ENCODE measurements around the gene NCKIPSD. TPM values are rescaled to one million over a fixed set of nuclear protein-coding genes. Genes with fewer than 3 reads are reported as not detected.

NCKIPSD gene
- total RNA-seq, 6 experiments from 2014 or later, result 20.5 to 27.3 (median 23.0) TPM

DNA sequence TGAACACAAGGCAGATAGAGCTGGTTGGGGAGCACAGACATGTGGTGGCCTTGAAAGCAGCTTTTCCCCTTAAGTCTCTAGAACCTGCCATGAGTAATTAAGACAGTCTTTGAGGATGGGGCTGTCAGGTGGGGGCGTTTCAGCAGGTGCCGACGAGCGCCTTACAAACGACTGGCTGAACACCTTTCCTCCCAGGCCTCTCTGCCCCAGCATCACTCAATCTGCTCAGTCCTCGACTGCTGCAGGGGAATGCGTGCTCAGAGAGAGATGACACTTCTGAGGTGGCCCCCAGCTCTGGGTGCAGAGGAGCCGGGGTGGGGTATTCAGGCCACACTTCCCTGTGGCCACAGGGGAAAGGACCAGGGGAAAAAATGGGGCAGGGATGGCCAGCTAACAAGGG, 8.1 kb upstream of the NCKIPSD start:
- Mint-ChIP-seq H3K9me3 (no peaks in the 10 kb centered on the region), H3K27me3 (ENCODE audit: insufficient read depth) (peaks cover 4% of the 10 kb centered on the region; the same call in 1 of the 2 replicates), H3K27ac (peak overlapping the region; percentile 97), H3K36me3 (ENCODE audit: low read depth) (peaks cover 33% of the 10 kb centered on the region), H3K4me3 (peak overlapping the region; percentile 50; the same call in 1 of the 2 replicates), H3K4me1 (ENCODE audit: low read depth) (peaks cover 42% of the 10 kb centered on the region)
- no peak for DNase-seq
- TF ChIP-seq, protein P1, sequence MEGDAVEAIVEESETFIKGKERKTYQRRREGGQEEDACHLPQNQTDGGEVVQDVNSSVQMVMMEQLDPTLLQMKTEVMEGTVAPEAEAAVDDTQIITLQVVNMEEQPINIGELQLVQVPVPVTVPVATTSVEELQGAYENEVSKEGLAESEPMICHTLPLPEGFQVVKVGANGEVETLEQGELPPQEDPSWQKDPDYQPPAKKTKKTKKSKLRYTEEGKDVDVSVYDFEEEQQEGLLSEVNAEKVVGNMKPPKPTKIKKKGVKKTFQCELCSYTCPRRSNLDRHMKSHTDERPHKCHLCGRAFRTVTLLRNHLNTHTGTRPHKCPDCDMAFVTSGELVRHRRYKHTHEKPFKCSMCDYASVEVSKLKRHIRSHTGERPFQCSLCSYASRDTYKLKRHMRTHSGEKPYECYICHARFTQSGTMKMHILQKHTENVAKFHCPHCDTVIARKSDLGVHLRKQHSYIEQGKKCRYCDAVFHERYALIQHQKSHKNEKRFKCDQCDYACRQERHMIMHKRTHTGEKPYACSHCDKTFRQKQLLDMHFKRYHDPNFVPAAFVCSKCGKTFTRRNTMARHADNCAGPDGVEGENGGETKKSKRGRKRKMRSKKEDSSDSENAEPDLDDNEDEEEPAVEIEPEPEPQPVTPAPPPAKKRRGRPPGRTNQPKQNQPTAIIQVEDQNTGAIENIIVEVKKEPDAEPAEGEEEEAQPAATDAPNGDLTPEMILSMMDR (IDR thresholded peaks at IDR 0.05), result no peak

DNA sequence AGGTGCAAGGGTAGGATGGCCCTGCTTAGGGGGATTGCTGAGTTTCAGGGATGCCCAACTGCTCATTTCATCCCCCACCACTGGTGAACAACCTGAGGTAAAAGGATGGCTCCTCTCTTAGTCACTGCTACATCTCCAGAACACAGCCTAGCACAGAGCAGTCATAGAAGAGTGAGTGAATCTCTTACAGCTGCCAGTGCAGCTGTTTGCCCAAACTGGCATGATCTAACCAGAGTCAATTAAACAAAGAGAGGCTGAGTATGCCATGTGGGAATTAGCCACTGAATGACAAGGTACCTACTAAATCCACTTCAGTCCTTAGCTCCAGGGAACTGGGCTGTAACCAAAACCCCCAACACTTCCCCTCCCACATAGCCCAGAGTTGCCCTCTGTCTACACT, 6.8 kb upstream of the NCKIPSD start:
- TF ChIP-seq, protein P1 (IDR thresholded peaks at IDR 0.05), result no peak
- Mint-ChIP-seq H3K36me3 (ENCODE audit: low read depth) (peaks cover 31% of the 10 kb centered on the region), H3K27ac (peak overlapping the region; percentile 97), H3K4me3 (no peak overlapping the region), H3K9me3 (no peaks in the 10 kb centered on the region), H3K4me1 (ENCODE audit: low read depth) (peaks cover 42% of the 10 kb centered on the region), H3K27me3 (ENCODE audit: insufficient read depth) (peaks cover 4% of the 10 kb centered on the region; the same call in 1 of the 2 replicates)
- no peak for DNase-seq

- H3K4me1 Mint-ChIP-seq (ENCODE audit: low read depth), result peaks cover 43% of the 10 kb centered on the region
- H3K27ac Mint-ChIP-seq, result no peak overlapping the region
- H3K4me3 Mint-ChIP-seq, result no peak overlapping the region
- H3K27me3 Mint-ChIP-seq (ENCODE audit: insufficient read depth), result peaks cover 4% of the 10 kb centered on the region; the same call in 1 of the 2 replicates
- TF ChIP-seq, protein P1 (IDR thresholded peaks at IDR 0.05), result no peak
- DNase-seq, result no peak
- H3K36me3 Mint-ChIP-seq (ENCODE audit: low read depth), result peaks cover 25% of the 10 kb centered on the region
- H3K9me3 Mint-ChIP-seq, result no peaks in the 10 kb centered on the region
Observed at GRCh38 chr3:48690846-48691458, 5.2 kb upstream of the NCKIPSD start.

DNA sequence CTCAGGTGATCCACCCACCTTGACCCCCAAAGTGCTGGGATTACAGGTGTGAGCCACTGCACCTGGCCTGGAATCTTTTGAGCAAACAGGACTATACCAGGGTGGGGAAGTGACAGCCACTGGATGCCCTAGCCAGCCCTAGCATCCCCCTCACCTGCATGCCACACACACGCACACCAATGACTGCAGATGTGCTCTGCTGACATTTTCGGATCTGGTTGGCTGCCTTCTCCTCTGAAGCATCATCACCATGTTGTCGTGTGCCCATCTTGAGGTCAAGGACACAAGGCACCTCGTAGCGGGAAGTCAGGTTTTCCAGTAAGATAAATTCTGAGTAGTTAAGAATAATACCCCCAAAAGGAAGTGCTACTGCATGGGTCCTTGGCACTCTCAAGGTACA, 3.7 kb upstream of the NCKIPSD start:
- TF ChIP-seq, protein P1 (IDR thresholded peaks at IDR 0.05), result no peak
- no peaks in the 10 kb centered on the region; the same call in 1 of the 2 replicates for H3K27me3 Mint-ChIP-seq (ENCODE audit: insufficient read depth)
- no peak overlapping the region for H3K4me3 Mint-ChIP-seq
- DNase-seq, result no peak
- peaks cover 19% of the 10 kb centered on the region for H3K36me3 Mint-ChIP-seq (ENCODE audit: low read depth)
- no peaks in the 10 kb centered on the region for H3K9me3 Mint-ChIP-seq
- H3K4me1 Mint-ChIP-seq (ENCODE audit: low read depth), result peaks cover 38% of the 10 kb centered on the region
- H3K27ac Mint-ChIP-seq, result no peak overlapping the region

DNA sequence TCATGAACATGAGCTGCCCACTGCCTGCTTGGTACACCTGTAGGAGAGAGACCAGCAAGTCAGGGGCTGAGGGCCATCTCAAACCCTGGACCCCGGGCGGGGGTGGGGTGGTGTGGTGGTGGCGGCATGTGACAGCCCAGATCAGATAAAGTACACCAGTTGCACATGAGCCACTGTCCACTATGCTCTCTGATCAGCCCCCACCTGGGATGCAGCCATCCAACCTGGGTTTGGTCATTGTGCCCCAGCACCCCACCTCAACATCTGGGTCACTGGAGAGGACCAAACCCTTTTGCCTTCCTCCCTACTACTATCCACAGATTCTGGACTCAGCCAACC, 3.0 kb upstream of the NCKIPSD start:
- H3K36me3 Mint-ChIP-seq (ENCODE audit: low read depth), result peaks cover 19% of the 10 kb centered on the region
- TF ChIP-seq, protein P1 (IDR thresholded peaks at IDR 0.05), result no peak
- DNase-seq, result no peak
- H3K9me3 Mint-ChIP-seq, result no peaks in the 10 kb centered on the region
- H3K4me3 Mint-ChIP-seq, result no peak overlapping the region
- H3K4me1 Mint-ChIP-seq (ENCODE audit: low read depth), result peaks cover 38% of the 10 kb centered on the region
- H3K27ac Mint-ChIP-seq, result no peak overlapping the region
- H3K27me3 Mint-ChIP-seq (ENCODE audit: insufficient read depth), result no peaks in the 10 kb centered on the region; the same call in 1 of the 2 replicates

Data from HFFc6 (cell line).